HCT116 (cell line): ENCODE results near the gene CTBP2. TPM values are rescaled to one million over a fixed set of nuclear protein-coding genes. Genes with fewer than 3 reads are reported as not detected.

Experiments
- ATAC-seq: fragments of 200-7000 bp; cut with Tn5 transposase; 2 replicates; pipeline ENCODE4 v1.9.1; 2020; ENCODE audit warnings: mild to moderate bottlenecking, moderate library complexity
- BruUV-seq: library from RNA; stranded (reverse); fragments of 400-500 nt; replicated peaks from 2 replicates; lab custom pipeline; 2021; lab: Mats Ljungman, UMichigan
- CTCF ChIA-PET: fragments of 300-600 bp; sonication (Branson Sonifier 250); formaldehyde crosslinking; loops from one replicate; lab custom pipeline; 2021; ENCODE audit warnings: antibody characterized with exemption; lab: Charles Lee
- POLR2A ChIA-PET: fragments of 300-600, 350-600 bp; sonication (Branson Sonifier 250); formaldehyde crosslinking; loops from one replicate; lab custom pipeline; 2021; ENCODE audit warnings: antibody characterized with exemption; lab: Charles Lee
- RAD21 ChIA-PET, 2 experiments: fragments of 300-600 bp; sonication (Branson Sonifier 250); formaldehyde crosslinking; loops; one replicate each; lab custom pipeline; 2023; ENCODE audit warnings: low total read pairs in 2 of 2; ENCODE audit not compliant: uncharacterized antibody in 2 of 2, unreplicated experiment in 2 of 2, low non-redundant PET in 1 of 2; lab: Charles Lee
- DNase-seq: peaks from one replicate; pipeline ENCODE4 v3.0.0-alpha.2; 2010; ENCODE audit warnings: low read depth, low spot score
- H2AFZ ChIP-seq: fragments of 200-600 bp; shearing (Covaris generic), sonication (generic); 2 replicates; pipeline ENCODE4 v1.6.1; 2017; ENCODE audit warnings: low read depth, mixed run types, mixed read lengths, antibody characterized with exemption, low read length; ENCODE audit not compliant: poor library complexity, severe bottlenecking
- H3K27ac ChIP-seq: 2 replicates; pipeline ENCODE4 v1.5.1; 2012; ENCODE audit warnings: low read depth, low read length
- H3K27me3 ChIP-seq: fragments of 200-600 bp; sonication (generic); 2 replicates; pipeline ENCODE4 v1.6.1; 2016; ENCODE audit warnings: mixed run types, low read length, mixed read lengths; ENCODE audit not compliant: insufficient read depth
- H3K36me3 ChIP-seq, 2 experiments: fragments of 200-500 bp in 1 of 2; fragments of 200-600 bp in 1 of 2; sonication (Bioruptor generic) in 1 of 2; sonication (generic) in 1 of 2; 2 replicates each; pipeline versions ENCODE4 v1.5.1 to v1.6.1; 2014 to 2016; ENCODE audit warnings: low read length in 2 of 2, inconsistent platforms in 1 of 2, mixed read lengths in 1 of 2, mixed run types in 1 of 2; ENCODE audit not compliant: insufficient read depth in 2 of 2, control insufficient read depth in 1 of 2
- H3K4me1 ChIP-seq, 2 experiments: fragments of 200-600 bp in 1 of 2; sonication (generic) in 1 of 2; 2 replicates each; pipeline versions ENCODE4 v1.5.1 to v1.6.1; 2012 to 2017; ENCODE audit warnings: low read length in 2 of 2, inconsistent platforms in 1 of 2, mild to moderate bottlenecking in 1 of 2, mixed read lengths in 1 of 2, mixed run types in 1 of 2, moderate library complexity in 1 of 2; ENCODE audit not compliant: insufficient read depth in 2 of 2, control insufficient read depth in 1 of 2
- H3K4me2 ChIP-seq: fragments of 200-600 bp; sonication (generic); 2 replicates; pipeline ENCODE4 v1.6.1; 2017; ENCODE audit warnings: mixed run types, low read length, mixed read lengths
- H3K4me3 ChIP-seq, 2 experiments: fragments of 200-600 bp in 1 of 2; sonication (generic) in 1 of 2; replicated peaks in 1 of 2; 2 replicates each; pipeline ENCODE4 v1.5.1; 2011 to 2016; ENCODE audit warnings: low read length in 2 of 2, control low read depth in 1 of 2, low read depth in 1 of 2, mild to moderate bottlenecking in 1 of 2, mixed read lengths in 1 of 2, mixed run types in 1 of 2
- H3K79me2 ChIP-seq: fragments of 200-600 bp; sonication (generic); 2 replicates; pipeline ENCODE4 v1.6.1; 2017; ENCODE audit warnings: mild to moderate bottlenecking, mixed run types, low read length, moderate library complexity, mixed read lengths; ENCODE audit not compliant: insufficient read depth
- H3K9ac ChIP-seq: fragments of 200-600 bp; sonication (generic); 2 replicates; pipeline ENCODE4 v1.6.1; 2016; ENCODE audit warnings: low read length, mixed read lengths
- H3K9me2 ChIP-seq: fragments of 200-600 bp; sonication (generic), shearing (Covaris generic); 2 replicates; pipeline ENCODE4 v1.6.1; 2017; ENCODE audit warnings: mixed run types, mild to moderate bottlenecking, moderate library complexity; ENCODE audit not compliant: insufficient read depth
- H3K9me3 ChIP-seq, 2 experiments: fragments of 200-500 bp in 1 of 2; fragments of 200-600 bp in 1 of 2; sonication (Bioruptor generic) in 1 of 2; sonication (generic) in 1 of 2; 2 replicates each; pipeline ENCODE4 v1.6.1; 2014 to 2017; ENCODE audit warnings: low read length in 2 of 2, mixed read lengths in 2 of 2, inconsistent platforms in 1 of 2, low read depth in 1 of 2, mild to moderate bottlenecking in 1 of 2, mixed run types in 1 of 2, moderate library complexity in 1 of 2; ENCODE audit not compliant: control insufficient read depth in 1 of 2, insufficient read depth in 1 of 2
- H4K20me1 ChIP-seq: fragments of 200-600 bp; sonication (generic), shearing (Covaris generic); 2 replicates; pipeline ENCODE4 v1.6.1; 2017; ENCODE audit warnings: mixed run types, mild to moderate bottlenecking, moderate library complexity; ENCODE audit not compliant: insufficient read depth
- CEBPB ChIP-seq: IDR thresholded peaks from 2 replicates; pipeline ENCODE4 v1.6.1; 2012; ENCODE audit warnings: low read depth
- EGR1 ChIP-seq: IDR thresholded peaks from 2 replicates; pipeline ENCODE4 v1.6.1; 2012; ENCODE audit warnings: low read depth
- ELF1 ChIP-seq: IDR thresholded peaks from 2 replicates; pipeline ENCODE4 v1.6.1; 2012; ENCODE audit warnings: low read depth, borderline replicate concordance
- EZH2 ChIP-seq: fragments of 200-600 bp; sonication (generic); IDR thresholded peaks from 2 replicates; pipeline ENCODE4 v1.6.1; 2017; ENCODE audit warnings: antibody characterized with exemption, mixed run types
- EZH2phosphoT487 ChIP-seq: fragments of 200-600 bp; IDR thresholded peaks from 2 replicates; pipeline ENCODE4 v1.6.1; 2018; ENCODE audit warnings: antibody characterized with exemption, borderline replicate concordance
- POLR2A ChIP-seq: IDR thresholded peaks from 2 replicates; pipeline ENCODE4 v1.7.0; 2011; ENCODE audit warnings: borderline replicate concordance; ENCODE audit not compliant: insufficient read depth, insufficient read length; ENCODE audit errors: extremely low read depth
- POLR2AphosphoS5 ChIP-seq: IDR thresholded peaks from 2 replicates; pipeline ENCODE4 v1.6.1; 2011; ENCODE audit warnings: mild to moderate bottlenecking, low read depth, low read length, moderate library complexity
- REST ChIP-seq: IDR thresholded peaks from 2 replicates; pipeline ENCODE4 v1.6.1; 2012; ENCODE audit warnings: low read depth
- SP1 ChIP-seq: IDR thresholded peaks from 2 replicates; pipeline ENCODE4 v1.6.1; 2012; ENCODE audit warnings: low read depth
- SRF ChIP-seq: IDR thresholded peaks from 2 replicates; pipeline ENCODE4 v1.6.1; 2012; ENCODE audit warnings: low read depth
- TCF7L2 ChIP-seq: IDR thresholded peaks from 2 replicates; pipeline ENCODE4 v1.7.0; 2011; ENCODE audit warnings: borderline replicate concordance, inconsistent platforms; ENCODE audit not compliant: insufficient read depth, insufficient read length; ENCODE audit errors: extremely low read depth
- YY1 ChIP-seq: IDR thresholded peaks from 2 replicates; pipeline ENCODE4 v1.6.1; 2011; ENCODE audit warnings: low read length, low read depth, moderate library complexity, mild to moderate bottlenecking; ENCODE audit not compliant: insufficient replicate concordance; ENCODE audit errors: extremely low read depth
- ZNF274 ChIP-seq: fragments of 200-500 bp; sonication (Bioruptor generic); IDR thresholded peaks from 2 replicates; pipeline ENCODE4 v1.6.1; 2014; ENCODE audit warnings: mild to moderate bottlenecking, low read depth, low read length, inconsistent platforms
- intact Hi-C: fragments of 100-400 bp; cut with micrococcal nuclease; formaldehyde crosslinking; loops from 2 replicates; pipeline ENCODE4 v1.10.0; 2022
- total RNA-seq: library from RNA; stranded (reverse); gene quantifications from one replicate; pipeline ENCODE4 v1.2.1, GENCODE V29; 2021; ENCODE audit not compliant: unreplicated experiment

CTBP2 gene
- total RNA-seq, 1 experiment from 2014 or later: 144 TPM

- intact Hi-C loops: no loop called here
- Histone ChIP-seq H3K79me2 (peaks cover 80% of the 10 kb centered on the region), H4K20me1 (peaks cover 3% of the 10 kb centered on the region; the same call in 1 of the 2 replicates), H2AFZ (no peak overlapping the region), H3K9me2 (no peaks in the 10 kb centered on the region), H3K27ac (no peak overlapping the region), H3K27me3 (no peaks in the 10 kb centered on the region), H3K36me3 (no peaks in the 10 kb centered on the region), H3K4me1 (0 out of 4 replicates have a peak, but pooled peaks cover 0 to under 1% of the 10 kb centered on the region in 2 experiments), H3K9me3 (no peaks in the 10 kb centered on the region), H3K4me2 (no peak overlapping the region), H3K4me3 (no peak overlapping the region), H3K9ac (no peak overlapping the region)
- no TSS peak for BruUV-seq
- POLR2A ChIA-PET: no interaction called here
- no peak for DNase-seq
- TF ChIP-seq YY1 (no peak), TCF7L2 (no peak), SRF (no peak), SP1 (no peak), EZH2 (no peak), REST (no peak), EGR1 (no peak), POLR2AphosphoS5 (no peak), POLR2A (no peak), EZH2phosphoT487 (no peak), ZNF274 (no peak), ELF1 (no peak), CEBPB (no peak)
- no peak for ATAC-seq
- RAD21 ChIA-PET: no interaction called here
- CTCF ChIA-PET: interaction anchor here (1.6 kb wide), 1 partner anchor 32 kb away, joined by 3 read pairs; no protein-coding TSS in a partner anchor
These were observed 144.9 kb downstream of the CTBP2 start for GRCh38 chr10:125015356-125015944.
